GM23338 (cell line): ENCODE measurements around the gene LYL1.

ENCODE experiments used
- CREB1 ChIP-seq: fragments of 250-450 bp; sonication (Bioruptor Pico); IDR thresholded peaks from 2 replicates; pipeline ENCODE4 v1.5.0; 2020; ENCODE audit warnings: low read depth, mild to moderate bottlenecking, moderate library complexity
- CTCF ChIP-seq, 2 experiments: fragments of 200-600 bp in 1 of 2; sonication (generic) in 1 of 2; conservative IDR thresholded peaks; 2 replicates each; pipeline versions ENCODE4 v1.5.1 to v1.6.1; 2016 to 2017; ENCODE audit warnings: antibody characterized with exemption in 2 of 2, low read depth in 2 of 2, mild to moderate bottlenecking in 2 of 2, moderate library complexity in 1 of 2
- ETS1 ChIP-seq: IDR thresholded peaks from 2 replicates; pipeline ENCODE4 v1.6.1; 2016; ENCODE audit warnings: antibody characterized with exemption
- EZH2 ChIP-seq: fragments of 200-600 bp; sonication (generic); IDR thresholded peaks from one replicate; pipeline ENCODE4 v1.8.0; 2017; ENCODE audit warnings: antibody characterized with exemption, mild to moderate bottlenecking, low read depth; ENCODE audit not compliant: unreplicated experiment
- EZH2phosphoT487 ChIP-seq: fragments of 200-600 bp; sonication (generic); IDR thresholded peaks from one replicate; pipeline ENCODE4 v1.8.1; 2018; ENCODE audit warnings: antibody characterized with exemption; ENCODE audit not compliant: unreplicated experiment
- NANOG ChIP-seq: IDR thresholded peaks from 2 replicates; pipeline ENCODE4 v1.6.1; 2016; ENCODE audit warnings: antibody characterized with exemption, borderline replicate concordance
- POLR2AphosphoS5 ChIP-seq: IDR thresholded peaks from 2 replicates; pipeline ENCODE4 v1.6.1; 2016; ENCODE audit warnings: antibody characterized with exemption, low read depth
- REST ChIP-seq: IDR thresholded peaks from one replicate; pipeline ENCODE4 v1.6.1; 2018; ENCODE audit warnings: antibody characterized with exemption; ENCODE audit not compliant: unreplicated experiment
- STAT1 ChIP-seq: IDR thresholded peaks from one replicate; pipeline ENCODE4 v1.6.1; 2016; ENCODE audit warnings: antibody characterized with exemption; ENCODE audit not compliant: unreplicated experiment
- ZNF462 ChIP-seq: fragments of 250-450 bp; sonication (Bioruptor Pico); IDR thresholded peaks from 2 replicates; pipeline ENCODE4 v1.5.0; 2020; ENCODE audit warnings: mild to moderate bottlenecking, moderate library complexity

- no peak for TF ChIP-seq CTCF (conservative IDR thresholded peaks at IDR 0.05; ENCODE audit: low read depth in 2 of 2)
- no peak for TF ChIP-seq POLR2AphosphoS5
- no peak for TF ChIP-seq EZH2
- no peak for TF ChIP-seq CREB1 (CRISPR knock-in tag)
- TF ChIP-seq NANOG: no peak
- TF ChIP-seq EZH2phosphoT487: no peak
- no peak for TF ChIP-seq ETS1
- TF ChIP-seq REST: no peak
- no peak for TF ChIP-seq ZNF462 (CRISPR knock-in tag)
- TF ChIP-seq STAT1: no peak
Observed at GRCh38 chr19:13109361-13110098, 6.9 kb upstream of the LYL1 start.
